Measurements from ENCODE around the gene KLHL40.

KLHL40 gene

DNA sequence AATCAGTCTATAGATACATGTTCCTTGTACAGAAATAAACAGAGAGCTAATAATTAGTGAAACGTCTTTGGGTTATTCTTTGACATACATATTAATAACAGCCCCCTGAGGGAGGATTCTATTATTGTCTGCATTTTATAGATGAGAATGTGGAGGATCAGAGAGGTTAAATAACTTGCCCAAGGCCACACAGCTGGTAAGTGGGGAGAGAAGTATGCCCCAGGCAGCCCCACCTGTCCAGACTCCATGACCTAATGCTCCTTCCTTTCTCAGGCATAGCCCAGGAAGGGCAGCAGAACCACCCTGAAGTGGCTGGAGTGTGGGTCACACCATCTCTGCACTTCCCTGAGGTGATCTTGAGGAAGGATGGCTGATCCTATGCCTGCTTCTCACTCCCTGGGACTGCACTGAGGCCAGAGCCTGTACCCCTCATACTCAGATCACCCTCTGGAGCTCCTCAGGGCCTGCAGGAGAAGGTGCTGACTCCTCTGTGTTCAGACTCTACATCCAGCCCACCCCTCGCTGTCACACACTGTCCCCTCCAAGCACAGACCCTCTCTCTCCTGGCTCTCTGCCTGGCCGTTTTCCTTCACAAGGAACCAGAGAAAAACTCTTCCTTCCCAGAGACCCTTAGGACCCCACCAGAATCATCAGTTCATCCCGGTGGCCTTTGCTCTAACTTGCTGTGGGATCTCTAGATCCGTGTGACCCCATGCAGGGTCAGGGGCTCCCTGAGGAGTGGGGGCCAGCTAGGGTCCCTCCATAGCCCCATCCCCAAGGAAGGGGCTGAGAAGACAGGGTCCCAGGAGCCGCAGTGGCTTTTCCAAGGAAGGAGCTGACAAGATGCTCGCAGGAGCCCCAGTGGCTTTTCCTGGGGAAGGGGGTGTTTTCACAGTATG lies 21.6 kb downstream of the KLHL40 start:
- no peaks in the 10 kb centered on the region for H3K36me3 ChIP-seq (ENCODE audit: control insufficient read depth, insufficient read depth, low read length)
- H3K4me3 ChIP-seq (ENCODE audit: low read length): no peak overlapping the region
- no peaks in the 10 kb centered on the region for H3K9me3 ChIP-seq (ENCODE audit: control insufficient read depth, low read length)
- H3K9ac ChIP-seq (ENCODE audit: low read length): no peak overlapping the region
- no peaks in the 10 kb centered on the region for H3K4me1 ChIP-seq (ENCODE audit: control insufficient read depth, insufficient read depth, low read length)
- peaks cover 3% of the 10 kb centered on the region for H3K27me3 ChIP-seq (ENCODE audit: control insufficient read depth, insufficient read depth, low read length)

DNA sequence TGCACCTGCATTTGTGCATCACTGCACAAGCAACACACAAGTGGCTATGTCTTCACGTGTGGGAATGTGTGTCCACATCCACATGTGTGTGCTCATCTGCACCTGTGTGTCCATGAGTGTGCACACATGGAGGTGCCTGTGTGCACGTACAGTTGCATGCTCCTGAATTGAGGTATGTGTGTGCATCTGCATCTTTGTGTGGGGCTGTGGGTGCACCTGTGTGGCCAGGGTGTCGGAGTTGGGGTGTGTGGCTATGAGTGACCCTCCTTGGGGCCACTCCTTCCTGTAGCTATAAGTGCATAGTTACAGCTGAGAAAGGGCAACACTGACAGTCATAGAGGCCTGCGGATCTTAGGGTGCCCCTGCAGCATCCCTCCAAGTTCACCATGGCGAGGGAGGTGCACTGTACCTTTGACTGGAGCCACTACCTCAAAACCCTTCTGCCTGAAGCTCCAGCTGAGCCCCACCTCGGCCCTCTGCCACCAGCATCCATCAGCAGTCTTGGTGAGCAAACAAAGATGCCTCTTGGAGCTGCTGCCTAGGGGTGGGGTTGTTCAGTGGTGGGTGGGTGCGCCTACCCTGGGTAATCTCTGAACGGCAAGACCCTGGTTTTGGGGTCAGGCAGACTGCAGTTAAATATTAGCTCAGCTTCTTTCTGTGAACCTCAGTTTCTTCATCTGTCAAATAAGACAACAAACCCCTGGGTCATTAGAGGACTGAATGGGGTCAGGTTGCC lies 22.5 kb downstream of the KLHL40 start:
- H3K27me3 ChIP-seq (ENCODE audit: control insufficient read depth, insufficient read depth, low read length): peaks cover 7% of the 10 kb centered on the region
- no peaks in the 10 kb centered on the region for H3K9me3 ChIP-seq (ENCODE audit: control insufficient read depth, low read length)
- H3K4me3 ChIP-seq (ENCODE audit: low read length): no peak overlapping the region
- no peak overlapping the region for H3K9ac ChIP-seq (ENCODE audit: low read length)
- no peaks in the 10 kb centered on the region for H3K4me1 ChIP-seq (ENCODE audit: control insufficient read depth, insufficient read depth, low read length)
- no peaks in the 10 kb centered on the region for H3K36me3 ChIP-seq (ENCODE audit: control insufficient read depth, insufficient read depth, low read length)

DNA sequence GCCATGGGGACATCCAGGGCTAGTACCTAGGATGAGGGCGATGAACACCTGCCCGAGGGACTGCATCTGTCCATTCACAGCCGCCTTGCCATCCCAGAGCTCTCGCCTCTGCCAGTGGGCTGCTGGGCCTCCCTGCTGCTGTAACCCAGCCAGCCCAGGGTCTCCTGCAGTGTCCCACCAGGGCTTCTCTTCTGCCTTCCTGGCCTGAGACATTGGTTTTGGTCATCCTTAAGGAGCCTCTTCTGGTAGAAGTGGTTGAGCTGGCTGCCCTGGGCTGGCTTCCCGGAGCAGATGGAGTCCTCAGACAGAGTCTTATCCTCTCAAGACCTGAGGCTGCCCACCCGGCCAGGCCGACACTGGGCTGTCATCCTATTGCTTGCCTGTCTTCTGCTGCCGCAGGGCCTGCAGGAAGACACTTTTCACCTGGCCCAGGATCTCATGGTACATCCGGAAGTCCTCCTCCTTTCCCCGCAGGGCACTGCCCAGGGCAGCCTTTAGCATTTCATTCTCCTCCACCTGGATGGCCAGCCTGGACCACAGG lies 23.3 kb downstream of the KLHL40 start:
- peaks cover 8% of the 10 kb centered on the region for H3K27me3 ChIP-seq (ENCODE audit: control insufficient read depth, insufficient read depth, low read length)
- H3K9me3 ChIP-seq (ENCODE audit: control insufficient read depth, low read length): no peaks in the 10 kb centered on the region
- no peaks in the 10 kb centered on the region for H3K36me3 ChIP-seq (ENCODE audit: control insufficient read depth, insufficient read depth, low read length)
- H3K4me3 ChIP-seq (ENCODE audit: low read length): no peak overlapping the region
- no peaks in the 10 kb centered on the region for H3K4me1 ChIP-seq (ENCODE audit: control insufficient read depth, insufficient read depth, low read length)
- no peak overlapping the region for H3K9ac ChIP-seq (ENCODE audit: low read length)

DNA sequence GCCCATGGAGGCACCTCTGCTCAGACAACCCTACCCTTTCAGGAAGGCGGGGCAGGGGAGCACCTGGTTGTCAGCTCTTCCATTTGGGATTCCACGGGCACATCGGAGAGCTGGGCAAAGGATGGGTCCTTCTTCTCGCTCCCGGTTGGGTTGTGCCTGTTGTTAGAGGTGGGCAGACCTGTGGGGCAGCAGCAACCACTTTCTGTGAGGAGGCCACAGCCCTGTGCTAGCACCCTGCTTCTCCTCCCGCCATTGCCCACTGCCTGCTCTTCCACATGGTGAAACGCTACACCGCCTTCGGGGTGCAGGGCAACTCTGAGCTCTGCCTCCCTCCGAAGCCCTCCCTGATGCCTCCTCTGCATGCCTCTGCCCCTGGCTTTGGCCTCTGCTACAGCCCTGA lies 24.3 kb downstream of the KLHL40 start:
- H3K27me3 ChIP-seq (ENCODE audit: control insufficient read depth, insufficient read depth, low read length): peaks cover 8% of the 10 kb centered on the region
- H3K9me3 ChIP-seq (ENCODE audit: control insufficient read depth, low read length): no peaks in the 10 kb centered on the region
- no peak overlapping the region for H3K9ac ChIP-seq (ENCODE audit: low read length)
- no peaks in the 10 kb centered on the region for H3K36me3 ChIP-seq (ENCODE audit: control insufficient read depth, insufficient read depth, low read length)
- no peak overlapping the region for H3K4me3 ChIP-seq (ENCODE audit: low read length)
- H3K4me1 ChIP-seq (ENCODE audit: control insufficient read depth, insufficient read depth, low read length): no peaks in the 10 kb centered on the region

DNA sequence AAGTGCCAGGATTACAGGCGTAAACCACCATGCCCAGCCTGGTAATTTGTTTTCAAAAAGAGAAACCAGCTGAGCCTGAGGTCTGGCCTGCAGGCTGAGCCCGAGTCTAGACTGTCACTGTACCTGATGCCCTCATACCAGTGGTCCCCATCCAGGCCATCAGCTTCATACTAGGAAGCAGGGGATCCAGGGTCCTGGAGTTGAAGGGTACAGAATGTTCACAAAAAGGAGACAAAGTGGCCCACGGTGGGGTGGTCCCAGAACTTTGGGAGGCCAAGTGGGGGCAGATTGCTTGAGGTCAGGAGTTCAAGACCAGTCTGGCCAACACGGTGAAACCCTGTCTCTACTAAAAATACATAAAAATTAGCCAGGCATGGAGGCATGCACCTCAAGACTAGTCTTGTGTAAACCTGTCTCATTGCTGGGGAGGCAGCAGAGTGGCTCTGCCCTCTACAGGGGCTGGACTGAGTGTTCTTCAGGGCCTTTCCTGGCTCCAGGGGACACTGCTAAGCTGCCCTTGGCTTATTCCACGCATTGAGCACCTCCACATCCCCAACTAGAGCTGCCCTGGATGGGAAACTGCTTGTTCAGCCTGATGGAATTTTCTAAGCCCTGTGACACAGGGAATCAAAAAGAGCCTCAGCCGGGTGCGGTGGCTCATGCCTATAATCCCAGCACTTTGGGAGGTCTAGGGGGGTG lies 25.1 kb downstream of the KLHL40 start:
- H3K4me1 ChIP-seq (ENCODE audit: control insufficient read depth, insufficient read depth, low read length): no peaks in the 10 kb centered on the region
- H3K4me3 ChIP-seq (ENCODE audit: low read length): no peak overlapping the region
- H3K27me3 ChIP-seq (ENCODE audit: control insufficient read depth, insufficient read depth, low read length): peaks cover 8% of the 10 kb centered on the region
- H3K36me3 ChIP-seq (ENCODE audit: control insufficient read depth, insufficient read depth, low read length): no peaks in the 10 kb centered on the region
- H3K9ac ChIP-seq (ENCODE audit: low read length): no peak overlapping the region
- H3K9me3 ChIP-seq (ENCODE audit: control insufficient read depth, low read length): no peaks in the 10 kb centered on the region

DNA sequence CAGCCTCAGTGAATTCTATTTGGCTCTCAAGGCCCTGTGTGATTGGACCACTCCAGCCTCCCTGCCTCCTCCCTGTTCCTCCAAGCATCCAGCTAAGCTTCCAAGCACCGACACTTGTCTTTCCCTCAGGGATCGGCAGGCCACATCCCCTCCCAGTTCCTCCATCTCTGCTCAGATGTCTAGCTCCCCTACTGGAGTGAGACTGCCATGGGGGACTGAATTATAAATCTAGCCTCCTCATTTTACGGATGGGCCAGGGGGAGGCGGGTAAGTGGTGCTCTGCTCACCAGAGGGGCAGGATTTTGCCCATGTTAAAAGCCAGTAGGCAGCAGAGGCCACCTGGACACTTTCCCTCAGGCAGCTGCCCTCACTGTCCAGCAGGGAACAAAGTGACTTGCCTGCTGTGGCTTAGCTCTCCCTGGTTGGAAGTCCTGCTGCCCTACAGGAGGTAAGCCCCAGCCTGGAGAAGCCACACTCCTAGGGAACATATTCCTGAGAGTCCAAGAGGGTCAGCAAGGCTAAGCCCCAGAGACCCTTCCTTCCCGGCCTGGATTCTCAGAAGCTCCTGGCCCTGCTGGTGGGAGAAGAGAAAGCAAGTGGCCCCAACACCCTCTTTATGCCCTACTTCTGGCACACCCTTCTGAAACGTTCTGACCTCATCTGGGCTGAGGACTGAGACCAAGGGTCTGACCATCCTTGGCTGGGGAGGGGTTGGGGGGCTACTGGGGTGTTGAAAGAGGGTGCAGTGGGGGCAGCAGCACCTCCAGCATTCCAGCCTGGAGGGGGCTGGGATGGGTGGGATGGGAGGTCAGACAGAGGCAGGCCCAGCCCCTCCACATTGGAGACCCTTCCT lies 26.4 kb downstream of the KLHL40 start:
- Histone ChIP-seq H3K4me3 (ENCODE audit: low read length) (no peak overlapping the region), H3K4me1 (ENCODE audit: control insufficient read depth, insufficient read depth, low read length) (no peaks in the 10 kb centered on the region), H3K9ac (ENCODE audit: low read length) (no peak overlapping the region), H3K36me3 (ENCODE audit: control insufficient read depth, insufficient read depth, low read length) (no peaks in the 10 kb centered on the region), H3K9me3 (ENCODE audit: control insufficient read depth, low read length) (no peaks in the 10 kb centered on the region), H3K27me3 (ENCODE audit: control insufficient read depth, insufficient read depth, low read length) (peaks cover 7% of the 10 kb centered on the region)

DNA sequence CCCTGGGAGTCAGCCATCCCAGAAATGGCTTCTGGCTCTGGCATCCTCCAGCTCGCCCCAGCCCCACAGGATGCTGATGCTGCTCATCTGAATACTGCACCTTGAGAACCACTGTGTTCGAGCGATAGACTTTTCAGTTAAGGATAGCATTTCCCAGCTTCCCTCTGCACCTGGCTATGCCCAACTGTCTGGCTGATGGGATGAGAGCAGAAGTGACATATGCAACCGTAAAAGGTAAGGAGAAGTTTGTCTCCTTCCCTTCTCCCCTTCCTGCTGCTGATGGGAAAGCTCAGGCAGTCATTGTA lies 27.0 kb downstream of the KLHL40 start:
- Histone ChIP-seq H3K9me3 (ENCODE audit: control insufficient read depth, low read length) (no peaks in the 10 kb centered on the region), H3K4me3 (ENCODE audit: low read length) (no peak overlapping the region), H3K9ac (ENCODE audit: low read length) (no peak overlapping the region), H3K36me3 (ENCODE audit: control insufficient read depth, insufficient read depth, low read length) (no peaks in the 10 kb centered on the region), H3K4me1 (ENCODE audit: control insufficient read depth, insufficient read depth, low read length) (no peaks in the 10 kb centered on the region), H3K27me3 (ENCODE audit: control insufficient read depth, insufficient read depth, low read length) (peaks cover 4% of the 10 kb centered on the region)

DNA sequence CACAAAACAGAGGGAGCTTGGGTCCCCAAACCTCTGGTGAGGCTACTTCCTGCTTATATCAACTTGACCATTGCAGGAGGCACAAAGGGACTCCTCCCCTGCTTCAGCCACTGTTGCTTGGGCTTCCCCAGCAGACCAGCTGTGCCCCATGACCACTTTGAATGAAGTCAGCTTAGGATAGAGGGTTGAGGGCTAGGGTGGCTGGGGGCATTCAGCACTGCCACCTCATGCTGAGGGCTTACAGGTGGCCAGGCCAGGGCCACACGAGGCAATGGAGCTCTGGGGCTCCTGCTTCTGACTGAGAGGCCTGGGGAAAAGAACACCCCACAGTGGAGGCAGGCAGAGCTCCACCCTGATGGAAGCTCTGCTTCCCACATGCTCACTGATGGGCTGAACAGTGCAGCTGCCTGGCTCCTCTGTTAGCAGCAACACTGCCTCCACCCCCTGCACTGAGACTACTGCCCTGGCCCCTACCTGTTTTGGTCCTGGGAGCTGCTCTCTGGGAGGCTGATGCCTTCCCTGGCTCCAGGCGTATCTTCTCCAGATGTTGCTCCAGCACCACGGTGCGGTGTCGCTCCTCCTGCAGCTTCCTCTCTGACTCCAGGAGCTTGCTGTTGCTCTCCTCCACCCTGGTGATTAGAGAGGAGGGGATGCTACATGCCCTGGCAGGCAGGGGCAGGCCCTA lies 27.5 kb downstream of the KLHL40 start:
- Histone ChIP-seq H3K36me3 (ENCODE audit: control insufficient read depth, insufficient read depth, low read length) (no peaks in the 10 kb centered on the region), H3K27me3 (ENCODE audit: control insufficient read depth, insufficient read depth, low read length) (peaks cover 4% of the 10 kb centered on the region), H3K9me3 (ENCODE audit: control insufficient read depth, low read length) (no peaks in the 10 kb centered on the region), H3K4me3 (ENCODE audit: low read length) (no peak overlapping the region), H3K4me1 (ENCODE audit: control insufficient read depth, insufficient read depth, low read length) (no peaks in the 10 kb centered on the region), H3K9ac (ENCODE audit: low read length) (no peak overlapping the region)

DNA sequence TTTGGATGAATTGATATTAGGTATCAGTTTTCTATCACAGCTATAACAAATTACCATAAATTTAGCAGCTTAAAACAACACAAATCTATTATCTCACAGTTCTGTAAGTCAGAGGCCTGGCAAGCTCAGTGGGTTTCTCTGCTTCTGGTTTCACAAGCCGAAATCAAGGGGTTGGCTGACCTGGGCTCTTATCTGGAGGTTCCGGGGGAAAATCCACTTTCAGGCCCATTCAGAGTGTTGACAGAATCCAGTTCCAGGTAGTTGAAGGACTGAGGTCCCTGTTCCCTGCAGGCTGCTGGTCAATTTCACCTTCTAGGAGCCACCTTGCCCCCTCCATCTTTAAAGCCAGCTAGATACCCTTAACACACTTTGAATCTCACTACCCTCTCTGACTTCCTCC lies 28.4 kb downstream of the KLHL40 start:
- H3K4me1 ChIP-seq (ENCODE audit: control insufficient read depth, insufficient read depth, low read length): no peaks in the 10 kb centered on the region
- no peaks in the 10 kb centered on the region for H3K36me3 ChIP-seq (ENCODE audit: control insufficient read depth, insufficient read depth, low read length)
- no peaks in the 10 kb centered on the region for H3K9me3 ChIP-seq (ENCODE audit: control insufficient read depth, low read length)
- no peak overlapping the region for H3K9ac ChIP-seq (ENCODE audit: low read length)
- no peak overlapping the region for H3K4me3 ChIP-seq (ENCODE audit: low read length)
- peaks cover 4% of the 10 kb centered on the region for H3K27me3 ChIP-seq (ENCODE audit: control insufficient read depth, insufficient read depth, low read length)

DNA sequence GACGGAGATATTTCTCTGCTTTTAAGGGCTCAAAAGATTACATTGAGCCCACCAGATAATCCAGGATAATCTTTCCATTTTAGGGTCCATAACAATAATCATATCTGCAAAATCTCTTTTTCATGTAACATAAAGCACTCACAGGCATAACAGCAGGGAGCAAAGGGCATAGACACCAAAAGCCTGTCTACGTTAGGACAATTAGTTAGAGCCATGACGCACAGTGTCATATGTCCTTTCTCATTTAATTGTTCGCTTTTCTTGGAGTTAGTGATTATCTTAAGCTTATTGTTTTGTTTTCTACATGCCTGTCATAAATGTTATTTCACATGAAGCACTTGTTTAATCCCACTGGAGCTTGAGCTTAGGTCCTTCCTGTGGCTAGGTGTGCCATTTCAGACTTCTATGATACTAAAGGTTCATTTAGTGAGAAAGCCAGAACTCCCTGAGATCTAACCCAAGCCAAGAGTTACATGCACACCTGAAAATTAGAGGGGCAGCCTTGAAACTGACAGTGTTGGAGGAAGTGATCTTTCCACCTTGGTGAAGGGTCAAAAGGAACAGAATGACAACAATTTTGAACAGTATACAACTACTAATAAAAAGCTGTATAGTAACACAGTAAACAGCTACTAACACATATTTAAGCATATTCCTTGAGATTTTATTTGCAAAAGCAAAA lies 29.0 kb downstream of the KLHL40 start:
- Histone ChIP-seq H3K36me3 (ENCODE audit: control insufficient read depth, insufficient read depth, low read length) (no peaks in the 10 kb centered on the region), H3K4me3 (ENCODE audit: low read length) (no peak overlapping the region), H3K9ac (ENCODE audit: low read length) (no peak overlapping the region), H3K9me3 (ENCODE audit: control insufficient read depth, low read length) (no peaks in the 10 kb centered on the region), H3K27me3 (ENCODE audit: control insufficient read depth, insufficient read depth, low read length) (peaks cover 4% of the 10 kb centered on the region), H3K4me1 (ENCODE audit: control insufficient read depth, insufficient read depth, low read length) (no peaks in the 10 kb centered on the region)

Data from mucosa of stomach (tissue), 1 donor.